Suprapubic skin (tissue), 4 donors: Measurements from ENCODE around the gene SLC2A8. TPM values are rescaled to one million over a fixed set of nuclear protein-coding genes. Genes with fewer than 3 reads are reported as not detected.

Experiments
- DNase-seq, 2 donors: peaks; one replicate each; pipeline ENCODE4 v3.0.0-alpha.2; 2019; ENCODE audit warnings: low spot score in 2 of 2
- H3K27ac ChIP-seq: fragments of 200-600 bp; sonication (generic); one replicate; pipeline ENCODE4 v1.5.1; 2019
- H3K27me3 ChIP-seq: fragments of 200-600 bp; sonication (generic); one replicate; pipeline ENCODE4 v1.5.1; 2019
- H3K36me3 ChIP-seq: fragments of 200-600 bp; sonication (generic); one replicate; pipeline ENCODE4 v1.5.1; 2019
- H3K4me1 ChIP-seq: fragments of 200-600 bp; sonication (generic); one replicate; pipeline ENCODE4 v1.5.1; 2019
- H3K4me3 ChIP-seq: fragments of 200-600 bp; sonication (generic); one replicate; pipeline ENCODE4 v1.5.1; 2019; ENCODE audit warnings: mild to moderate bottlenecking
- H3K9me3 ChIP-seq: fragments of 200-600 bp; sonication (generic); one replicate; pipeline ENCODE4 v1.5.1; 2019
- CTCF ChIP-seq, 2 donors: fragments of 200-600 bp in 1 of 2; fragments of 450-650 bp in 1 of 2; sonication (generic) in 1 of 2; IDR thresholded peaks; one replicate each; pipeline ENCODE4 v1.5.1; 2016 to 2019; ENCODE audit warnings: antibody characterized with exemption in 2 of 2, mild to moderate bottlenecking in 1 of 2, moderate library complexity in 1 of 2
- EP300 ChIP-seq: sonication (generic); formaldehyde crosslinking; IDR thresholded peaks from one replicate; pipeline ENCODE4 v1.6.1; 2017; ENCODE audit warnings: antibody characterized with exemption
- POLR2A ChIP-seq, 2 donors: fragments of 450-650 bp; IDR thresholded peaks; one replicate each; pipeline ENCODE4 v1.6.1; 2017; ENCODE audit warnings: antibody characterized with exemption in 2 of 2, mild to moderate bottlenecking in 2 of 2, moderate library complexity in 2 of 2
- POLR2AphosphoS5 ChIP-seq, 3 donors: sonication (generic); formaldehyde crosslinking; IDR thresholded peaks; one replicate each; pipeline ENCODE4 v1.6.1; 2017; ENCODE audit warnings: antibody characterized with exemption in 3 of 3
- WGBS: methylation state at CpG from one replicate; pipeline ENCODE4 v1.1.5; 2018; 5-methylcytosine and 5-hydroxymethylcytosine counted together
- total RNA-seq, 4 donors: library from RNA; depleted of rRNA; stranded (reverse); fragments of >200 nt; gene quantifications; one replicate each; pipeline ENCODE4 v1.1.0, GENCODE V29; 2016

SLC2A8 gene
- total RNA-seq, 4 donors from 2014 or later, result 17.2 to 26.0 (median 21.4) TPM

GRCh38 chr9:127450243-127450760 is 53.3 kb downstream of the SLC2A8 start:
- Histone ChIP-seq H3K4me1 (peaks cover 40% of the 10 kb centered on the region), H3K27ac (peak overlapping the region; percentile 94), H3K4me3 (peak overlapping the region; percentile 94), H3K36me3 (peaks cover 59% of the 10 kb centered on the region), H3K9me3 (no peaks in the 10 kb centered on the region), H3K27me3 (no peaks in the 10 kb centered on the region)
- 3% methylated on average over 14 of the region's 14 CpGs for WGBS
- TF ChIP-seq EP300, result no peak
- TF ChIP-seq POLR2A (IDR thresholded peaks at IDR 0.05), result no peak
- no peak for TF ChIP-seq CTCF (IDR thresholded peaks at IDR 0.05)
- no peak for TF ChIP-seq POLR2AphosphoS5 (IDR thresholded peaks at IDR 0.05)
- no peak for DNase-seq

GRCh38 chr9:127450830-127451607 is 54.0 kb downstream of the SLC2A8 start, which contains the start of the genes LRSAM1 and RPL12:
Gene LRSAM1 (plus strand): TSS chr9:127451510. CDS start chr9:127454528, 3,018 bp downstream.
Gene RPL12 (minus strand): TSS chr9:127451406. CDS start chr9:127451317, 89 bp downstream.
- WGBS, result 0% methylated on average over 21 of the region's 71 CpGs
- TF ChIP-seq CTCF (IDR thresholded peaks at IDR 0.05) (no peak), EP300 (no peak), POLR2A (IDR thresholded peaks at IDR 0.05) (peak; percentile 99), POLR2AphosphoS5 (IDR thresholded peaks at IDR 0.05) (peak; percentile 99 to 100 (median 100))

GRCh38 chr9:127451608-127451857 is 54.6 kb downstream of the SLC2A8 start:
- H3K27me3 ChIP-seq, result no peaks in the 10 kb centered on the region
- no peaks in the 10 kb centered on the region for H3K9me3 ChIP-seq
- no peak for DNase-seq
- TF ChIP-seq CTCF (IDR thresholded peaks at IDR 0.05), result no peak
- TF ChIP-seq EP300, result no peak
- no peak for TF ChIP-seq POLR2AphosphoS5 (IDR thresholded peaks at IDR 0.05)
- TF ChIP-seq POLR2A (IDR thresholded peaks at IDR 0.05), result no peak
- WGBS, result 0% methylated on average over 13 of the region's 14 CpGs
- H3K27ac ChIP-seq, result peak overlapping the region; percentile 94
- peaks cover 50% of the 10 kb centered on the region for H3K36me3 ChIP-seq
- H3K4me3 ChIP-seq, result peak overlapping the region; percentile 94
- peaks cover 40% of the 10 kb centered on the region for H3K4me1 ChIP-seq

More at GRCh38 chr9:127450830-127451607, 54.0 kb downstream of the SLC2A8 start, which contains the start of the genes LRSAM1 and RPL12:
- peak; percentile 97 to 99 for DNase-seq
- no peaks in the 10 kb centered on the region for H3K27me3 ChIP-seq
- peaks cover 40% of the 10 kb centered on the region for H3K4me1 ChIP-seq
- peak within 1 kb of the TSS; percentile 94 for H3K27ac ChIP-seq
- H3K9me3 ChIP-seq, result no peaks in the 10 kb centered on the region
- peak within 1 kb of the TSS; percentile 94 for H3K4me3 ChIP-seq
- peaks cover 55% of the 10 kb centered on the region for H3K36me3 ChIP-seq

GRCh38 chr9:127451858-127452656 is 55.1 kb downstream of the SLC2A8 start:
- Histone ChIP-seq H3K4me1 (peaks cover 40% of the 10 kb centered on the region), H3K36me3 (peaks cover 48% of the 10 kb centered on the region), H3K27me3 (no peaks in the 10 kb centered on the region), H3K27ac (peak overlapping the region; percentile 94), H3K9me3 (no peaks in the 10 kb centered on the region), H3K4me3 (peak overlapping the region; percentile 94)
- WGBS, result 8% methylated on average over 29 of the region's 29 CpGs
- TF ChIP-seq POLR2A (IDR thresholded peaks at IDR 0.05) (no peak), POLR2AphosphoS5 (IDR thresholded peaks at IDR 0.05) (no peak), EP300 (no peak), CTCF (IDR thresholded peaks at IDR 0.05) (no peak)
- DNase-seq, result peak in 1 of 2 donors; percentile 79
